NCI-H1694 treated with DMSO at 0.1 percent for 48 hours (cell line): ENCODE measurements around the gene EFNA5.
"Not testable (repeated sequence)": the region's sequence is repeated elsewhere in the genome, so short reads cannot be mapped to it uniquely, and the experiment has no call there.

Experiments used
- DNase-seq: peaks from one replicate; lab custom pipeline; 2025; lab: John Stamatoyannopoulos, UW

The EFNA5 gene

DNA sequence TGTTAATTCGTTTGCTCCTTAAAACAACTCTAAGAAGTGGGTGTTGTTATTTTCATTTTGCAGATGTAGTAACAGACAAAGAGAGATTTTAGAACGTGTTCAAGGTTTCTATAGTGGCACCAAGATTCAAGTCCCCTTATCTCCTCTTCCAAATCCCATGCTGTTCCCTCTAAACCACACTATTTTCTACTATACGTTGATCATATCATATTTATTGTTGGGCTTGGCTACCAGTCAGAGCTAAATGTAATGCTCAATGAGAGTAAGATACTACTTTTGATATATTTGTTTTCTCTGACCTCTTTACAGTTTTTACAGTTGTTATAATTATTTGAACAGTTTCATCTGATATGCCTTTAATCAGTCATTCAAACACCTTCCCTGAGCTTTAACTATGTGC, 212.9 kb downstream of the EFNA5 start:
- DNase-seq, result no peak

- DNase-seq, result no peak
Measured at GRCh38 chr5:107457138-107457537, 213.6 kb downstream of the EFNA5 start.

DNA sequence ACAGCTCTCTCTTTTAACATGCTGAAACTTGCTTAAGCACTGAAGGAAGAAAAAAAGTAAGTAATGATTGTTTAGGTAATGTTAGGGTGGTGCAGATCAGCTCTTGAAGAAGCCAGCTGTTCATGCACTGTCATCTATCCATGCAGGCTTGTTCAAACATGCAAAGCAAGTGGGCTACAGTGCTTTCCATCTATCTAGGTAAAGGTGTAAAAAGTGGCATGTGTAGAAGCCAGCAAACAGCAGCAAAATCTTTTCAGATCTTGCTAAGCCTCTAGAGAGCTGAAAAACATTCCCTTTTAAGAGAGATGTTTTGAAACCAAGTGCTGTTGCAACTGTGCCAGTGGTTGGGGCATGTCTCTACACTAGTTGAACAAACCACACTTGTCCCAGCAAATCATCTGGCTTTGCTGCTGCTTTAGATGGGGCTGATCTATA, 214.4 kb downstream of the EFNA5 start:
- peak; percentile 28 for DNase-seq

DNA sequence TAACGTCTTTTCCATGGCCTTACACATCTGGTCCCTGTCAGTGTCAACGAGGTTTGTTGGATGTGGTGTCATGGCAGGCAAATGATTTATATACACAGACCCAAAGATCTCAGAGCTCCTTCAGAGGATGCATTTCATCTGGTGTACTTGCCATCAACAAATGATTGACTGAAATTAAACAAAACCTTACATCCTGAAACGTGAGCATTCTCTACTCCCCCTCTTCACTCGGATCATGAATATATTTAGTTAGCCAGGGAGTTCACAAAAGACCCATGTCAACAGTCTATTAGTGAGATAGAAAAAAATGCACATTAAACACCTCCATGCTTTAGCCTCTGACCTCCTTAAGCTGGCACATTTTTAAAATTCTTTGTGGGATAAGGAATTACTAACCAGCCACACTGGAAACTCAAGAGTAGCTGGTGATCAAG, 215.6 kb downstream of the EFNA5 start:
- no peak for DNase-seq

- DNase-seq, result not testable (repeated sequence)
Measured at GRCh38 chr5:107451827-107452226, 218.9 kb downstream of the EFNA5 start.

DNA sequence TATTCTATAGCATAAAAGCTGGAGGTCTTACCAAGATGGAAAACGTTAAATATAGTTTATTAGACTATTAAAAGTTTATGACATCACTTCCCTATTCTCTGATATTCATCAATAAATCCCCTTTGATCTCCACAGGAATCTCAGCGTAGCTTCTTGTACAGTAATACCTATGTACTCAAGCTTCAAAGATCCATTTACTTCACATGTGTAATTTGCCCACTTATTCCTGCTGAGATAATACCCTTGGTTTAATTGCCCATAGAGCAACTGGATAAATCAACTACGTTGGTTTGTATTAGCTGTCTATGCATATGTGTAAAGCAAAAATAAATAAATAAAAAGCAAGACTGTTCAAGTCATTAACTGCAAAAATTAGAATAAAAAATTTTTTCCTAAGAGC, 219.7 kb downstream of the EFNA5 start:
- no peak for DNase-seq

DNA sequence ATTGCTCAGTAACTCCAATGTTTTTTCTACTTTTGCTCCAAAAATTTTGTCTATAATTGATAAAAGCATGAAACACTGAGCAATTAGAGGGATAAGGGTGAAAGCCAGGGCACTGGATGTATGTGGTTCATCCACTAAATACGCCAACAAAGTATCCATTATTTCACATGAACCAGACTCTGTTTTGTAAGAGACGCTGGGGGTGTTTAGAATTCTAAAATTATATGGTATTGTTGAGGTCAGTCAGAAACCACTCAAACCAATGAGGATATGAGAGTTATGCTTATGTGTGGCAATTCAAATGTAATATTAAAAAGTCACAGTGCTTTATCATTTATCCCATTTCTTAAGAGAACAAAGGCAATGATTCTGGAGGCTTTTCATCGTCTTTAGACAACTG, 220.2 kb downstream of the EFNA5 start:
- no peak for DNase-seq

DNA sequence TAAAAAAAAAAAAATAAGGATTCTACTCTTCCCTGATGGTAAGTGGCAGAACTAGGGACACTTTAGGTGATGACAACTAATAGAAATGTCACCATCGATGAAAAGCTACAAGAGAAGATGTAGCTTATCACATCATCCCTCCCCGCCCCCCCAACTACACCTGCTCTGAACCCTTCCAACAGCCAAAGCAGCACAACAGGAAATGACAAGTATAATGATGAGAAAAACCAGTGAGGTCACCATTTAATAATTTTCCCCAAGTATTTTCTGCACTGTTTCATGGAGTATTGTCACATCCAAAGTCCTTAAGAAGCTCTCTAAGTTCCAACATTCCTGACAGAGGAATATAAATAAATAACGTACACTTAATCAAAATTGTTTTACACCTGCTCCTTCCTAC, 221.4 kb downstream of the EFNA5 start:
- no peak for DNase-seq

GRCh38 chr5:107447587-107447986, 223.2 kb downstream of the EFNA5 start:
- no peak for DNase-seq

DNA sequence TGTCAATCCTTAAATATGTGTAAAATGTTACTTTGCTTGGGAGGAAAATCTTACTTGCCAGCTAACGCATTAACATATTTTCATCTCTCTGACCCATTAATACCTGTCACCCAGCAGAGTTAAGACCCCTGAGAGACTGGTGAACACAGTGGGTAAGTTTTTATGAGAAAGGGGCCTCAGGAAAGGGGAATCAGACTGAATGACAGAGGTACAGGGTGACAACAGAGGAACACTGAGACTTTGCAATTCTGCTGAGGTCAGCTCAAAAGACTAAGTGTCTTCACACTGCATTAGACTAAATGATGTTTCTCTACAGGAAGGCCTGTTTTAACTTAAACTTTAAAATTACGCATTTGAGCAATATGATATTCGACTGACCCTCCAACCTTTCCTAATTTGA, 223.8 kb downstream of the EFNA5 start:
- DNase-seq, result no peak

GRCh38 chr5:107444300-107444699, 226.4 kb downstream of the EFNA5 start:
- DNase-seq, result no peak

GRCh38 chr5:107443897-107444296, 226.8 kb downstream of the EFNA5 start:
- DNase-seq, result no peak

GRCh38 chr5:107442452-107442851, 228.3 kb downstream of the EFNA5 start:
- no peak for DNase-seq

- no peak for DNase-seq
Measured at GRCh38 chr5:107439832-107440231, 230.9 kb downstream of the EFNA5 start.

- no peak for DNase-seq
Measured at GRCh38 chr5:107437986-107438510, 232.7 kb downstream of the EFNA5 start.

- DNase-seq, result no peak
Measured at GRCh38 chr5:107437154-107437553, 233.6 kb downstream of the EFNA5 start.

- no peak for DNase-seq
Measured at GRCh38 chr5:107436201-107436600, 234.5 kb downstream of the EFNA5 start.

- no peak for DNase-seq
Measured at GRCh38 chr5:107435061-107435460, 235.7 kb downstream of the EFNA5 start.

- not testable (repeated sequence) for DNase-seq
Measured at GRCh38 chr5:107433646-107434045, 237.1 kb downstream of the EFNA5 start.

- no peak for DNase-seq
Measured at GRCh38 chr5:107431998-107432397, 238.7 kb downstream of the EFNA5 start.

- DNase-seq, result no peak
Measured at GRCh38 chr5:107431536-107431935, 239.2 kb downstream of the EFNA5 start.

DNA sequence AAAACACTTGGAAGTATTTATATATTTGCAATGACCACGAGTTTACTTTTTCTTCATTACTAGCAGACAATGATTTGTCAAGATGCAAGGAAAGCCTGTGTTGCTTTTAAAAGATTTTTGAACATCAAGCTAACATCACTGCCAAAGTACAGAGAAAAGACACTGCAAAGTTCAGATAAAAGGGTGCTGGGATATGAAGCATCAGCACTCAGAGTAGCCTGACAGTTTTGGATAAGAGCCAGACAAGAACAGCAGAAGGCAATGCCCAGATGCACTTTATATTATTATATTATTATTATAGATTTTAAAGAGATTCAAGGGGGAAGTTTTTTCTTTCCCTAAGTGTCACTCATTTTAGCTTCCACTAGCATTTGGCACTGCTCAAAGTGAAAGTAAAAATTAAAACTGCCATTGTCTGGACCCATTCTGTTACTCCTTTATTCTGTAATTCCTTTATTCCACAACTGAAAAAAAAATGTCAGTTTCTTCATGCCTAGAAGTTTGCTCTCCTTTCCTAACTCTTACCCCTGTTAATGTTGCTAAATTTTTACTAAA, 240.6 kb downstream of the EFNA5 start:
- DNase-seq, result peak; percentile 4

DNA sequence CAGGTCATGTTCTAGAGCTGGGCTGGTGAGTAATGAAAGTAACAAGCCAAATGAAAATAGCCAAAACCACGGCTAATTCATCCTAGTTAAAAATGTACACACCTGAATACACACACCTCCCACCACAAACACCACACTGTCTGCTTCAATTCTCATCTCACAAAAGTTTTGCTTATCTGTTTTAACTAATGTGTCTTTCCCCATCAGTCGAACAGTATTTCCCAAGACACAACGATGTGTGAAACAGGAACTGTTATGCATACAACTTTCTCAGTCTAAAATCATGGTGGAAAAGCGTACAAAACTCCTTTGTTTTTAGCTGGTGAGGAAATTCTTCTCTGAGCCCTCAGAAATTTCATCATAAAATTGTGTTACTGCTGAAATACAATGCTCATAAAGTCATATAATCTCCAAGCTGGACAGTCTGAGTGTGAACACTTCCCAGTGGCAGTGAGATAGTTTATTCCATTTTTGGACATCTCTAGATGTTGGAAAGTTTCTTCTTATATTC, 242.4 kb downstream of the EFNA5 start:
- DNase-seq, result no peak

DNA sequence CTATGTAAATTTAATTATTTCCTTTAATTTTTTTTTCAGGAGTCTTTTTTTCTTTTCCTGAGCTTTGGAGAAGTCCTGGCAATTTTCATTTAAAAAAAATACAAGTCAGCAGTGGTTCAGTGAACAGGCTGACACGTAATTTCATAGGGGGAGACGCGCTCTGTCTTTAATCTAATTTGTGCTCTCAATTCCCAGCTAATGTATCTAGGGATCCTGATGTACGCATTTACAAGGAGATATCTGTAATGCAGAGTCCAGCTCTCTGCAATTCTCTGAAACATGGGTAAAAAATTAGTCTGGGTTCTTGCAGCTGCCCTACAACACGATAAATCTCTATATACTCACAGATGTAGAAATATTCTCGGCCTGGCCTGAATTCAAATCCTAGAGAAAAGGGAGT, 243.9 kb downstream of the EFNA5 start:
- no peak for DNase-seq
